Activated CD4-positive, alpha-beta T cell treated with anti-CD3 and anti-CD28 coated beads, Interleukin-10, Interleukin-2, amounts not matched to agents 100 ng/mL and 50 ng/mL, durations not matched to agents 16 hours and 8 hours (primary cell): ENCODE measurements around the gene ZNF814.
"Not testable (repeated sequence)": the region's sequence is repeated elsewhere in the genome, so short reads cannot be mapped to it uniquely, and the experiment has no call there.

Source experiments
- DNase-seq: peaks from one replicate; pipeline ENCODE4 v3.0.0-alpha.2; 2020

The ZNF814 gene

DNA sequence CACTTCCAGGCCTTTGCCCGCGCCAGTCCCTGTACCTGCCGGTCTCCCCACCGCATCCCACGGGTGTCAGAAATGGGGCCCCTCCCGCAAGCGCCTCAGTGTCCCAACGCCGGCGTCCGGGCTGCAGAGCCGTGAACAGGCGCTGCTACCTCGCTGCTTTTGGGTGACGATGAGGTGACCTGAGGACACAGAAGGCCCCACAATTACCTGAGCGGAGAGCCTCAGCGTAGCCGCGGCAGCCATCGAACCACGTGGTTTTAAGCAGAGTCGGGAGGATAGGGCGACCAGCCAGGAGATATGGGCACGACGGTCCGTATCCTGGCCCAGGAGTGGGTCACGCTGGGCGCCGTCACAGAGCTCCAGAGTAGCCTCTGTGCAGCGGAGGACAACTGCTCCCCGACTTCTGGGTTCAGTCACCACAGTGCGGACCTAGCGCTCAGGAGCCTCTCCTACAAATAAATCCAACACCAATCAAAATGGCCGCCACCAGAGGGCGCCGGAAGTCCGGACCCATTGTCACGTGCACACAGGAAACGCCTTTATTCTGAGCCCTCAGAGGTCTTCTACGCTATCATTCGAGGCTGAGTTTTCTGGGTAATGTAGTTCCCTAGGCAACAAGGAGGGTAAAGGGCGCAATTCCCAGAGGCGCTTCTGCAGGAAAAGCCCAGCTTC is at the start of gene ZNF814:
ZNF814 (minus strand) TSS at position 478 of the 672 bp plus-strand sequence; CDS start at position 243, 235 bp downstream.
- DNase-seq, result peak; percentile 83

DNA sequence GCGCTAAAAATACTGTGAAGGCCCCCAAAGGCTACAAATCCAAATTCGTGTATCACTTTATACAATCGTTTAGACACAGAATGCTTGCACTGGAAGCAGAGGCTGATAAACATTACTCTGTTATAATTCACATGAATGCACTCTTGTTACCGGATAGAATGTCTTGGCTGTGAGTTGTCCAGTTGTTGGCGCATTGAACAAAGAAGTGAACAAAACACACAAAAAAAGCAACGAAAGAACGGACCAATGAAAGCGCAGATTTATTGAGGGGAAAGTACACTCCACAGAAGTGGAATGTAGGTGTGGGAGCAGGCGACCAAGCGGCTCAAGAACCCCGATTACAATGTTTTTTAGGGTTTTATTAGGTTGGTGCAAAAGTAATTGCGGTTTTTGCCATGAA is 46.9 kb upstream of the ZNF814 start:
- DNase-seq, result no peak

GRCh38 chr19:57934820-57935665 is 46.2 kb upstream of the ZNF814 start, which contains the start of gene ZNF418:
TSS of gene ZNF418 (minus strand) at chr19:57935402. CDS start at chr19:57933822, 1,580 bp downstream.
- peak; percentile 55 for DNase-seq

GRCh38 chr19:57927587-57927986 is 38.8 kb upstream of the ZNF814 start:
- DNase-seq, result no peak

GRCh38 chr19:57916168-57916995 is 27.5 kb upstream of the ZNF814 start, which contains the start of gene ZNF417:
TSS of gene ZNF417 (minus strand) at chr19:57916592. CDS start at chr19:57916411, 181 bp downstream.
- peak; percentile 94 for DNase-seq

DNA sequence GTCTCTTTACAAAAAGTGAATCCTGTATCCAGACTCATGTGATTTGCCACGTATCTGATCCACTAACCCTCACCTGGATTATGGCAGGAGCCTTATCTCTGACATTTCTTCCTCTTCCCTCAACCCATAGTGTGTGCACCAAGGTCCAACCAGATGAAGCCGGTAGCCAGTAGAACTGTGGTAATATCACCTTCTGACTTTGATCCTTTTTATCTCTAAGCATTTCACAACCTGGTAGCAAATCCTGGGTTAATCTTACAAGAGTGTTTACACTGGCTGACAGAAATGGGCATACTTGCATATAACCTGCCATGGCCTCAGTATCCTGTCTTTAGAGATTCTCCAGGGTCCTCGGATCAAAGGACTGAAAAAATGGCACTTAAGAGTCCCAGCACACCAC is 25.7 kb upstream of the ZNF814 start:
- no peak for DNase-seq

DNA sequence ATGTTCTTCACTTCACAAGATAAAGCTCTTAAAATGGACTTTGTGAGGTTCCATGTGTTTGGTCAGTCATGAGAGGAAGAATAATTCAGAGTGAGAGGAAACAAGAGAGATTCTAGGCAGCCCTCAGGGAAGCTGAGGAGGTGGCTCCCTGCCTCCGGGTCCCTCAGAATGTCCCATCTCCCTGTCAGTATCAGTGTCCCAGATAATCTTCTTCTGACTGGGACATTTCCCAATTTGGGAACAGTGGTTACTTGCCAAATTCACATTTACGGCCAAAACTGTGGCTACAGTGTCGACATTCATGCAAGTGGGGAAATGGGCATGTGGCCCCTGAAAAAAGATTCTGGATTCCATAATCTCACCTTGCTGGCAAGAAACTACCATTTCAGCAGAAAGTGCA is 18.6 kb upstream of the ZNF814 start:
- DNase-seq, result no peak

GRCh38 chr19:57905258-57905657 is 16.4 kb upstream of the ZNF814 start:
- DNase-seq, result no peak

DNA sequence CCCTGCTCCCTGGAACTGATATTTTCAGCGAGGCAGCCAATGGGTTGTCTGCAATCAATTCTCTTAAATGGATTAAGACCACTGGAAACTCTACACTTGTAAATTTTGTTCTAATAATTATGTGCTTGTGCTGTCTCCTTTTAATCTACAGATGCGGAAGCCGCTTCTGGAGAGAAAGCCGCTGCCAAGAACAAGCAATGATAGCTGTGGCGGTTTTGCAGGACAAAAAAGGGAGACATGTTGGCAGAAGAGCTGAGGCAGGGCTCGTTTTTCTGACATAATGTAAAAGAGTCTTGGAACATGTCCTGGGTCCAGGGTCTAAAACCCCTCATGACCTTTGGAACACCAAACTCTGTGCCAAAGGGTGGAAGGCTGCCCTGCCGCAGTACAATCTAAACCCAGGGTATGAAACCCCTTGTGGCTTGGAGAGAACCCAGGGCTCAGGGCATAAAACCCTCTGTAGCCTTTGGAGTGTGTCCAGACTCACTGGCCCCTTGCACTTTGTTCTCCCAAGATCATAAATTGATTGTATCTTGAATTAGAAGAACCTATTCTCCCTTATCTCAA is 14.9 kb upstream of the ZNF814 start:
- DNase-seq, result no peak

DNA sequence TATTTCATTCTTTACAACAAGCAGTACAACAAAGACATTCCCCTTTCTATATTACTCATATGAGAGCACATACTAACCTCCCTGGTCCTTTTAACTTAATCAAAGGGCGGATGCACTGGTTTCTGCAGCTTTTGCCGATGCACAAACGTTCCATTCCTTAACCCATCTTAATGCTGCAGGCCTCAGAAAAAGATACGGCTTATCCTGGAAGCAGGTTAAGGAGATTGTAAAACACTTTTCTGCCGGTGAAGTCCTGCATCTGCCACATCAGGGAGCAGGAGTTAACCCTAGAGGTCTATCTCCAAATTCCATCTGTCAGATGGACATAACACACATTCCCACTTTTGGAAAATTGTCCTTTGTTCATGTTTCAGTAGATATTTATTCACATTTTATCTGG is 11.5 kb upstream of the ZNF814 start:
- no peak for DNase-seq

GRCh38 chr19:57890706-57891105 is 1.9 kb upstream of the ZNF814 start:
- not testable (repeated sequence) for DNase-seq

- DNase-seq, result no peak
These were observed 704 bp downstream of the ZNF814 start for GRCh38 chr19:57888107-57888559.

- DNase-seq, result no peak
These were observed 1.5 kb downstream of the ZNF814 start for GRCh38 chr19:57887195-57887941.

DNA sequence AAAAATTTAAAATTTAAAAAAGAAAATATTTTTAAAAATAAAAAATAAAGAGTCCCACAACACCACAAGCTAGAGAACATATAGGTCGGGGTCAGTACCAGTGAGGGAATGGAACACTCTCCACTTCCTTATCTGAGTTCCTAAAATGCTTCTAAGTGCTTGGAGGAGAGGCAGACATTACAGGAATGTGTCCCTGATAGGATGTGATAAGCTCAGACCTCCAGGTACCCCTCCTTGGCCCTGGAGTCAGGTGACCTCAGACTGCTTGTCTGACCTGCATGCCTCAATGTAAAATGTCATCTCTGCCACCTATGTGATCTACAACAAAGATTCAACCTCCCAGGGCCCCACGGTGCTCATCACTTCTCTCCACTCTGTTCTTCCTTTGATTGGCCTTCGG is 2.8 kb downstream of the ZNF814 start:
- no peak for DNase-seq

GRCh38 chr19:57873883-57874799 is 14.7 kb downstream of the ZNF814 start:
- DNase-seq, result not testable (repeated sequence)

- DNase-seq, result no peak
These were observed 16.4 kb downstream of the ZNF814 start for GRCh38 chr19:57872450-57872849.

DNA sequence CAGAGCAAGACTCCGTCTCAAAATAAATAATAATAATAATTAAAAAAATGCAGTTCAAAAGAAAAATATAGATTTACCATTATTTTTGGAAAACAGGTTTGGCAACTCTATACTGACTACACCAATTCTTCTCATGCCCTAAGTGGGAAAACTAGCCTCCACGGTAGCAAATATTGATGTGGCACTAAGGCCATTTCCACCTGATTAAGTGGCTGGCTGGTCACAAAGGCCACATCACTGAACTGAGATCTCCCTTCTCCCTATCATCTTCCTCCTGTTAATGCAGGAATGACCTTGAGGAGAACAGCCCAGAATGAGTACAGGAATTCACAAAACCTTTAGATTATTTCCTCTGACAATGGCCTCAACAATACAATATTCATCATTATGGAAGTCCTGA is 18.6 kb downstream of the ZNF814 start:
- DNase-seq, result no peak

DNA sequence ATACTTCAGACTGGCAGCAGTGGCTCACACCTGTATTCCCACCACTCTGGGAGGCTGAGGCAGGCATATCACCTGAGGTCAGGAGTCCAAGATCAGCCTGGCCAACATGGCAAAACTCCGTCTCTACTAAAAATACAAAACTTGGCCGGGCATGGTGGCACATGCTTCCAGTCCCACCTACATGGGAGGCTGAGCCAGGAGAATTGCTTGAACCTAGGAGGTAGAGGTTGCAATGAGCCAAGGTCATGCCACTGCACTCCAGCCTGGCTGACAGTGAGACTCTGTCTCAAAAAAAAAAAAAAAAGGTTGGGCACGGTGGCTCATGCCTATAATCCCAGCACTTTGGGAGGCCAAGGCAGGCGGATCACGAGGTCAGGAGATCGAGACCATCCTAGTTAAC is 19.2 kb downstream of the ZNF814 start:
- not testable (repeated sequence) for DNase-seq

DNA sequence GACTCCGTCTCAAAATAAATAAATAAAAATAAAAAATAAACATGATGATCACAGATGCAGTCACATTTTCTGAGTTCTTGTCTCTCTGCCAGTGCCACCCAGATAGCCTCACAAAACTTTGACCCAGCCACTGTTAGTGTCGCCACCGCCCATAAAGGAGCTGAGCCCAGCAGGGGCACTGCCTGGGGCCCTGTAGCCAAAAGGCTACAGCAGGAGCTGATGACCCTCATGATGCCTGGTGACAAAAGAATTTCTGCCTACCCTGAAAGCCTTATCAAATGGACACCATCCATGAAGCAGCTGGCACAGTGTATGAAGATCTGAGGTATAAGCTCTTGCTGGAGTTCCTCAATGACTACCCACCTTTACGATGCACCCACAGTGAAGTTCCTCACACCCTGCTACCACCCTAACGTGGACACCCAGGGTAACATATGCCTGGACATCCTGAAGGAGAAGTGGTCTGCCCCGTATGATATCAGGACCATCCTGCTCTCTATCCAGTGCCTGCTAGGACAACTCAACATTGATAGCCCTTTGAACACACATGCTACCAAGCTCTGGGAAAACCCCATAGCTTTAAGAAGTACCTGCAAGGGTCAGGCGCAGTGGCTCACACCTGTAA is 20.9 kb downstream of the ZNF814 start:
- no peak for DNase-seq

GRCh38 chr19:57862351-57862750 is 26.5 kb downstream of the ZNF814 start:
- DNase-seq, result not testable (repeated sequence)
